OCI-LY3 (cell line): ENCODE measurements around the gene NRXN3.

Experiments
- H2AFZ ChIP-seq: fragments of 200-600, 300-600 bp; shearing (Covaris generic); 2 replicates; pipeline ENCODE4 v1.6.0; 2014; ENCODE audit warnings: antibody characterized with exemption, low read depth, low read length
- H3K27ac ChIP-seq: fragments of 200-600, 300-600 bp; sonication (generic); 2 replicates; pipeline ENCODE4 v1.5.1; 2014; ENCODE audit warnings: mild to moderate bottlenecking, low read length, moderate library complexity, mixed read lengths
- H3K27me3 ChIP-seq: fragments of 200-600, 300-600 bp; sonication (generic); 2 replicates; pipeline ENCODE4 v1.6.1; 2014; ENCODE audit warnings: low read depth, low read length, mixed read lengths
- H3K36me3 ChIP-seq: fragments of 200-600, 300-600 bp; sonication (generic); replicated peaks from 2 replicates; pipeline ENCODE3; 2014; ENCODE audit warnings: low read depth, low read length, mixed read lengths
- H3K4me1 ChIP-seq: fragments of 300-600, 200-600 bp; sonication (generic); 2 replicates; pipeline ENCODE4 v1.6.1; 2014; ENCODE audit warnings: low read length, mixed read lengths
- H3K4me2 ChIP-seq: fragments of 200-600, 300-600 bp; sonication (generic); 2 replicates; pipeline ENCODE4 v1.6.1; 2014; ENCODE audit warnings: low read length, mixed read lengths
- H3K4me3 ChIP-seq: fragments of 300-600, 200-600 bp; sonication (generic); 2 replicates; pipeline ENCODE4 v1.5.1; 2014; ENCODE audit warnings: antibody characterized with exemption, mild to moderate bottlenecking, low read length, moderate library complexity
- H3K79me2 ChIP-seq: fragments of 300-600, 200-600 bp; shearing (Covaris generic); 2 replicates; pipeline ENCODE4 v1.6.1; 2014; ENCODE audit warnings: mild to moderate bottlenecking, low read length, mixed read lengths
- H3K9ac ChIP-seq: fragments of 300-600, 200-600 bp; shearing (Covaris generic); 2 replicates; pipeline ENCODE4 v1.6.0; 2014; ENCODE audit warnings: mild to moderate bottlenecking, low read length, moderate library complexity
- H3K9me3 ChIP-seq: fragments of 200-600, 300-600 bp; shearing (Covaris generic); 2 replicates; pipeline ENCODE4 v1.6.1; 2014; ENCODE audit warnings: low read length, mixed read lengths; ENCODE audit not compliant: insufficient read depth
- H4K20me1 ChIP-seq: fragments of 200-600, 300-600 bp; sonication (generic); 2 replicates; pipeline ENCODE4 v1.6.1; 2016; ENCODE audit warnings: low read length, mixed read lengths; ENCODE audit not compliant: insufficient read depth
- CTCF ChIP-seq: fragments of 200-600, 300-600 bp; sonication (generic); IDR thresholded peaks from 2 replicates; pipeline ENCODE4 v1.5.1; 2014; ENCODE audit warnings: antibody characterized with exemption, low read length, low read depth
- EZH2phosphoT487 ChIP-seq: fragments of 200-600 bp; shearing (Covaris generic); IDR thresholded peaks from 2 replicates; pipeline ENCODE4 v1.6.1; 2018; ENCODE audit warnings: antibody characterized with exemption, mixed run types, low read depth

NRXN3 gene

GRCh38 chr14:79549515-79549914 is 1379.3 kb downstream of the NRXN3 start:
- H3K9me3 ChIP-seq = no peaks in the 10 kb centered on the region
- H3K4me3 ChIP-seq = no peak overlapping the region
- no peaks in the 10 kb centered on the region for H3K79me2 ChIP-seq
- H3K27me3 ChIP-seq = no peaks in the 10 kb centered on the region
- no peak overlapping the region for H3K27ac ChIP-seq
- H3K9ac ChIP-seq = no peak overlapping the region
- no peak overlapping the region for H2AFZ ChIP-seq
- H4K20me1 ChIP-seq = no peaks in the 10 kb centered on the region
- no peaks in the 10 kb centered on the region for H3K36me3 ChIP-seq
- H3K4me1 ChIP-seq = no peaks in the 10 kb centered on the region
- no peak overlapping the region for H3K4me2 ChIP-seq
- no peak for TF ChIP-seq EZH2phosphoT487
- no peak for TF ChIP-seq CTCF

DNA sequence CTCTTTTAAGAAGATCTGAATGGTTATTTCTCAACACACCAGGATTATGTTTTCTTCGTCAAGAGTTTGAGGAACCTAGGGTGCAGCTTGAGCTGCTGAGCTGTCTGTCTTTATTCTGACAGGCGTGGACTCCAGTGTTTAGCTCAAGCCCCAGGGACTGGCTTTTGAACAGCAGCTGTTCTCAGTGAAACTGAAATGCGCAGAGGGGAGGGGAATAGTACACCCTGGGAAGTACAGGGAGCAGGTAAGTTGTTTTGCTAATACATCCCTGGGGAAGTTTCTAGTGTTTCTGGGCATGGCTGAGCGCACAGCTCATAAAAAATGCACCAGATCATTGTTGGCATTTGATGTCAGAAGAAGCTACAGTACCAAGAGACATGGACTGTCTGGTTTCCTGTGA is 1381.3 kb downstream of the NRXN3 start:
- H3K27me3 ChIP-seq = no peaks in the 10 kb centered on the region
- no peaks in the 10 kb centered on the region for H4K20me1 ChIP-seq
- no peak for TF ChIP-seq EZH2phosphoT487
- TF ChIP-seq CTCF = no peak
- H3K9ac ChIP-seq = no peak overlapping the region
- H3K36me3 ChIP-seq = no peaks in the 10 kb centered on the region
- no peaks in the 10 kb centered on the region for H3K79me2 ChIP-seq
- H3K4me2 ChIP-seq = no peak overlapping the region
- H3K4me3 ChIP-seq = no peak overlapping the region
- no peaks in the 10 kb centered on the region for H3K9me3 ChIP-seq
- no peaks in the 10 kb centered on the region for H3K4me1 ChIP-seq
- no peak overlapping the region for H3K27ac ChIP-seq
- H2AFZ ChIP-seq = no peak overlapping the region

DNA sequence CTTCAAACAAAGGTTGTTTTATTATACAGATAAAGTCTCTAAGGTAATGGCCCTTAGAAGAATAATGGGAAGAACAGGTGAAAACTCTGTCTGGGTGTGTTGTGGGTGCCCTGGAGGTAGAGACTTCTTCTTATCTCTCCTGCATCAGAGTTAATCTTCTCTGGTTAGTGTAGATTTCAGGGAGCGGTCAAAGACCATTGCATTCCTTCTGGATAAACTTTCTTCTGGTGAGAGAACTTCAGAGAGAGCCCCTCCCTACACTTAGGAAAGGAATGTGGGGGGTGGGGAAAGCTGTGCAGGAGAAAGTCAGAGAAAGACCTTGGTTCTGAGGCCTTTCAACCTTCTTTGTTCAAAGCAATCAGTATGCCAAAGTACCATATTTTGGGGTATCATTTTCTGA is 1382.6 kb downstream of the NRXN3 start:
- H3K4me3 ChIP-seq = no peak overlapping the region
- H3K36me3 ChIP-seq = no peaks in the 10 kb centered on the region
- no peak overlapping the region for H2AFZ ChIP-seq
- H3K9me3 ChIP-seq = no peaks in the 10 kb centered on the region
- H3K9ac ChIP-seq = no peak overlapping the region
- no peaks in the 10 kb centered on the region for H4K20me1 ChIP-seq
- H3K79me2 ChIP-seq = no peaks in the 10 kb centered on the region
- no peaks in the 10 kb centered on the region for H3K4me1 ChIP-seq
- no peaks in the 10 kb centered on the region for H3K27me3 ChIP-seq
- no peak overlapping the region for H3K4me2 ChIP-seq
- H3K27ac ChIP-seq = no peak overlapping the region
- TF ChIP-seq CTCF = no peak
- TF ChIP-seq EZH2phosphoT487 = no peak

- H3K4me1 ChIP-seq = no peaks in the 10 kb centered on the region
- H3K4me2 ChIP-seq = no peak overlapping the region
- no peaks in the 10 kb centered on the region for H3K9me3 ChIP-seq
- no peak overlapping the region for H3K4me3 ChIP-seq
- H2AFZ ChIP-seq = no peak overlapping the region
- H3K79me2 ChIP-seq = no peaks in the 10 kb centered on the region
- H3K9ac ChIP-seq = no peak overlapping the region
- no peaks in the 10 kb centered on the region for H4K20me1 ChIP-seq
- TF ChIP-seq EZH2phosphoT487 = no peak
- no peak for TF ChIP-seq CTCF
- no peaks in the 10 kb centered on the region for H3K27me3 ChIP-seq
- no peaks in the 10 kb centered on the region for H3K36me3 ChIP-seq
- no peak overlapping the region for H3K27ac ChIP-seq
These were observed 1384.6 kb downstream of the NRXN3 start for GRCh38 chr14:79554816-79555215.
